ENCODE results near the gene BBS12. TPM values are rescaled to one million over a fixed set of nuclear protein-coding genes. Genes with fewer than 3 reads are reported as not detected.

Gene BBS12
- total RNA-seq, 2 experiments from 2014 or later: 0.80 to 0.84 TPM

GRCh38 chr4:122771724-122772123 is 39.2 kb downstream of the BBS12 start:
- ChIA-PET POLR2A (no interaction called here), CTCF (no interaction called here)
- no peaks in the 10 kb centered on the region for H3K4me1 Mint-ChIP-seq (ENCODE audit: low read depth)
- H3K9me3 Mint-ChIP-seq: no peaks in the 10 kb centered on the region
- DNase-seq (no peak), ATAC-seq (ENCODE audit: poor library complexity) (no peak)
- no peak overlapping the region for H3K4me3 ChIP-seq (ENCODE audit: low read length)
- no peak for TF ChIP-seq CTCF (IDR thresholded peaks at IDR 0.05)
- no peak overlapping the region for H3K4me3 Mint-ChIP-seq
- H3K36me3 Mint-ChIP-seq (ENCODE audit: low read depth): no peaks in the 10 kb centered on the region
- H3K27ac Mint-ChIP-seq: no peak overlapping the region
- H3K27me3 ChIP-seq (ENCODE audit: control insufficient read depth in 1 of 2, insufficient read depth in 2 of 2, low read length in 2 of 2): no peaks in the 10 kb centered on the region
- no peaks in the 10 kb centered on the region for H3K36me3 ChIP-seq (ENCODE audit: insufficient read depth, low read length)
- H3K27ac ChIP-seq (ENCODE audit: low read depth in 1 of 2, low read length in 2 of 2): no peak overlapping the region
- no peaks in the 10 kb centered on the region for H3K27me3 Mint-ChIP-seq
- no peaks in the 10 kb centered on the region for H3K9me3 ChIP-seq (ENCODE audit: control insufficient read depth in 1 of 2, insufficient read depth in 1 of 2, low read length in 2 of 2)
- intact Hi-C loops (cut with DNase I, micrococcal nuclease): no loop called here
- H3K4me1 ChIP-seq (ENCODE audit: insufficient read depth, low read length): no peaks in the 10 kb centered on the region

- no peak overlapping the region for H3K27ac Mint-ChIP-seq
- Histone ChIP-seq H3K36me3 (ENCODE audit: insufficient read depth, low read length) (no peaks in the 10 kb centered on the region), H3K27ac (ENCODE audit: low read depth in 1 of 2, low read length in 2 of 2) (no peak overlapping the region), H3K27me3 (ENCODE audit: control insufficient read depth in 1 of 2, insufficient read depth in 2 of 2, low read length in 2 of 2) (no peaks in the 10 kb centered on the region), H3K4me3 (ENCODE audit: low read length) (no peak overlapping the region), H3K4me1 (ENCODE audit: insufficient read depth, low read length) (no peaks in the 10 kb centered on the region), H3K9me3 (ENCODE audit: control insufficient read depth in 1 of 2, insufficient read depth in 1 of 2, low read length in 2 of 2) (no peaks in the 10 kb centered on the region)
- H3K4me1 Mint-ChIP-seq (ENCODE audit: low read depth): no peaks in the 10 kb centered on the region
- no peaks in the 10 kb centered on the region for H3K9me3 Mint-ChIP-seq
- ATAC-seq (ENCODE audit: poor library complexity) (no peak), DNase-seq (no peak)
- ChIA-PET CTCF (no interaction called here), POLR2A (no interaction called here)
- intact Hi-C loops (cut with DNase I, micrococcal nuclease): no loop called here
- no peak overlapping the region for H3K4me3 Mint-ChIP-seq
- H3K27me3 Mint-ChIP-seq: no peaks in the 10 kb centered on the region
- no peaks in the 10 kb centered on the region for H3K36me3 Mint-ChIP-seq (ENCODE audit: low read depth)
- TF ChIP-seq CTCF (IDR thresholded peaks at IDR 0.05): no peak
Measured at GRCh38 chr4:122772311-122772710, 39.8 kb downstream of the BBS12 start.

GRCh38 chr4:122772986-122773385 is 40.5 kb downstream of the BBS12 start:
- DNase-seq (no peak), ATAC-seq (ENCODE audit: poor library complexity) (no peak)
- H3K4me1 ChIP-seq (ENCODE audit: insufficient read depth, low read length): no peaks in the 10 kb centered on the region
- H3K27ac ChIP-seq (ENCODE audit: low read depth in 1 of 2, low read length in 2 of 2): no peak overlapping the region
- H3K36me3 ChIP-seq (ENCODE audit: insufficient read depth, low read length): no peaks in the 10 kb centered on the region
- H3K4me3 ChIP-seq (ENCODE audit: low read length): no peak overlapping the region
- Mint-ChIP-seq H3K4me1 (ENCODE audit: low read depth) (no peaks in the 10 kb centered on the region), H3K27me3 (no peaks in the 10 kb centered on the region), H3K9me3 (no peaks in the 10 kb centered on the region), H3K27ac (no peak overlapping the region), H3K36me3 (ENCODE audit: low read depth) (no peaks in the 10 kb centered on the region), H3K4me3 (no peak overlapping the region)
- CTCF ChIA-PET: interaction anchor here (0.9 kb wide), 1 partner anchor 26 kb away, joined by 3 read pairs; no protein-coding TSS in a partner anchor
- H3K9me3 ChIP-seq (ENCODE audit: control insufficient read depth in 1 of 2, insufficient read depth in 1 of 2, low read length in 2 of 2): no peaks in the 10 kb centered on the region
- H3K27me3 ChIP-seq (ENCODE audit: control insufficient read depth in 1 of 2, insufficient read depth in 2 of 2, low read length in 2 of 2): no peaks in the 10 kb centered on the region
- intact Hi-C loops (cut with DNase I, micrococcal nuclease): no loop called here
- TF ChIP-seq CTCF (IDR thresholded peaks at IDR 0.05): no peak
- POLR2A ChIA-PET: no interaction called here
